ENCODE data around the gene SULT1B1.
A peak's percentile ranks its signal among the peaks of the same experiment; 100 is the strongest.

SULT1B1 gene

GRCh38 chr4:69714086-69714485, 46.3 kb downstream of the SULT1B1 start:
- H3K27me3 Mint-ChIP-seq = no peaks in the 10 kb centered on the region
- DNase-seq (ENCODE audit: low spot score in 2 of 2) (no peak), ATAC-seq (replicated peaks; ENCODE audit: extremely low read depth, poor library complexity, severe bottlenecking) (no peak)
- peaks cover 6% of the 10 kb centered on the region for H3K9me3 Mint-ChIP-seq
- H3K4me3 Mint-ChIP-seq = no peak overlapping the region
- no peaks in the 10 kb centered on the region for H3K36me3 Mint-ChIP-seq (ENCODE audit: insufficient read depth)
- H3K4me1 Mint-ChIP-seq = no peaks in the 10 kb centered on the region
- H3K27ac Mint-ChIP-seq (ENCODE audit: low read depth) = no peak overlapping the region

DNA sequence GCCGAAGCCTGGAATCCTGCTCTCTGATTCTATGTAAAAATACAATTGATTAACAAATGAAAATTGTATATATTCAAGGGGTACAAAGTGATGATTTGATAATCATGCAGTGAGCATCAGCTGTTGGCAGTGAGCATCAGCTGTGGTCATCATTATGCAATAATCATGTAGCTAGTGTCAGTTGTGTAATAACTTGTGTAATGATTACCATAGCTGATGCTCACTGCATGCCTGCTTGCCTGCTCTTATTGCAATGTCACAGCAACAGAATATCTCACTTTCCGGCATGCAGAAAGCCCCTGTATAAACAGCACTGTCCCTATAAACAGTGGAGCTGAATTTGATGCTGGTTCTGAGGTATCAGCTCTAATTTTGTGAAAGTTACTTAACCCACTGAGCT, 46.8 kb downstream of the SULT1B1 start:
- Mint-ChIP-seq H3K4me1 (no peaks in the 10 kb centered on the region), H3K4me3 (no peak overlapping the region), H3K27me3 (no peaks in the 10 kb centered on the region), H3K27ac (ENCODE audit: low read depth) (no peak overlapping the region), H3K36me3 (ENCODE audit: insufficient read depth) (no peaks in the 10 kb centered on the region), H3K9me3 (peaks cover 6% of the 10 kb centered on the region)
- DNase-seq (ENCODE audit: low spot score in 2 of 2) (no peak), ATAC-seq (replicated peaks; ENCODE audit: extremely low read depth, poor library complexity, severe bottlenecking) (peak; percentile 43)

GRCh38 chr4:69710580-69710979, 49.8 kb downstream of the SULT1B1 start:
- no peak for ATAC-seq (replicated peaks; ENCODE audit: extremely low read depth, poor library complexity, severe bottlenecking)
- DNase-seq (ENCODE audit: low spot score in 2 of 2) = no peak

DNA sequence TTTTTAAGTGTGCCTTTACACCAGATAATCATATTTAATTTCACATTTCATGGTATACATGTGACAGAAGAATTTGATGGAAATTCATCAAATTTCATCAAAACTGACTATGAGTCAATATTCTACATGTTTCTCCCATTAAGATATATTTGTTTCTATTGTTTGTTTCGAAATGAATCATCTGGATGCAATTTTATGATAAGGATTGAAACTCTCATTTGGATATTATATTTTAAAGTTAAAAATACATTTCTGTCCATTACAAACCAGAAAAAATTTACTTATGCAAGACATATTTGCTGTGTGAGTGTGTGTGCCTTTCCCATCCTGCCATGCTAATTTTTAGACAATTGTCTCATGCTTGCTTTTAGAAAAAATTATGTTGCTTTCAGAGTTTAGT, 52.2 kb downstream of the SULT1B1 start:
- Mint-ChIP-seq H3K4me1 (no peaks in the 10 kb centered on the region), H3K27me3 (no peaks in the 10 kb centered on the region), H3K4me3 (no peak overlapping the region), H3K36me3 (ENCODE audit: insufficient read depth) (no peaks in the 10 kb centered on the region), H3K9me3 (peaks cover 11% of the 10 kb centered on the region), H3K27ac (ENCODE audit: low read depth) (no peak overlapping the region)
- ATAC-seq (replicated peaks; ENCODE audit: extremely low read depth, poor library complexity, severe bottlenecking) = no peak
- DNase-seq (ENCODE audit: low spot score in 2 of 2) = no peak

More at GRCh38 chr4:69710580-69710979, 49.8 kb downstream of the SULT1B1 start:
- H3K27me3 Mint-ChIP-seq = no peaks in the 10 kb centered on the region
- H3K27ac Mint-ChIP-seq (ENCODE audit: low read depth) = no peak overlapping the region
- H3K9me3 Mint-ChIP-seq = peaks cover 11% of the 10 kb centered on the region
- H3K4me3 Mint-ChIP-seq = no peak overlapping the region
- no peaks in the 10 kb centered on the region for H3K4me1 Mint-ChIP-seq
- no peaks in the 10 kb centered on the region for H3K36me3 Mint-ChIP-seq (ENCODE audit: insufficient read depth)

DNA sequence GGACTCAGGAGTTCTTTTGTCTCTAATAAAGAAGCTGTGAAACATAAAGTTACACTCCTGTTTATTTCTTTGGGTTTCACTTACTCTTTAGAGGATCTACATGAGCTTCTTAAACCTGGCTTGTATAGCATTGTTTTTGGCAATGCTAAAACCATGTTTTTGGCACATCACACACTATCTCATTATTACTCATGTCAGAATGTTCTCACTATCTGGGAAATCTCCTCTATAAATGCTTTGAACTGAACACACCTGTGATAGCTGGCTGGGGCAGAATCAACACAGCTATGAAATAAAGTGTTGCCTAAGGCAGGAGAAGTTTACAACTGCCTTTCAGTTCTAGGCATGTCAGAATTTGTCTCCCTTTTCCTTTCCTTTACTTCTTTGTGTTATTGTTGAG, 52.6 kb downstream of the SULT1B1 start:
- ATAC-seq (replicated peaks; ENCODE audit: extremely low read depth, poor library complexity, severe bottlenecking) = no peak
- Mint-ChIP-seq H3K36me3 (ENCODE audit: insufficient read depth) (no peaks in the 10 kb centered on the region), H3K4me1 (no peaks in the 10 kb centered on the region), H3K27ac (ENCODE audit: low read depth) (no peak overlapping the region), H3K9me3 (peaks cover 11% of the 10 kb centered on the region), H3K4me3 (no peak overlapping the region), H3K27me3 (no peaks in the 10 kb centered on the region)
- DNase-seq (ENCODE audit: low spot score in 2 of 2) = no peak

DNA sequence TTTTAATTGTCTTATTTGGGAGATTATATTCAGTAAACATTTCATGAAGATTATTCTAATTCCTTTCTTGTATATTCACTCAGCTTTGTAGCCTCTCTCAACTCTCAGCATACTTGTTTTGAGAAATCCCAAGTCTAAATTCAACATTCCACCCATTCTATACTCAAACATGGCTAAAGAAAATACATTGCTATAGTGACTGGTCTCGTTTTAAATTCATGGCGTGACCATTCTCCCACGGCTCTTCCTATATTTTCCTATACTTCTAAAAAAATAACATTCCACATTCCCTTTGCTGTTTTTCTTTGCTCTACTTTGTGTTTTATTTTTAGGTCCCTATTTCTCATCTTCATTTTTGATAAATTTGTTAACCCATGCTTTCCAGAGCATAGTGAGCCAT, 58.2 kb downstream of the SULT1B1 start:
- H3K27me3 Mint-ChIP-seq = no peaks in the 10 kb centered on the region
- no peaks in the 10 kb centered on the region for H3K4me1 Mint-ChIP-seq
- peaks cover 5% of the 10 kb centered on the region for H3K9me3 Mint-ChIP-seq
- ATAC-seq (replicated peaks; ENCODE audit: extremely low read depth, poor library complexity, severe bottlenecking) (no peak), DNase-seq (ENCODE audit: low spot score in 2 of 2) (no peak)
- no peaks in the 10 kb centered on the region for H3K36me3 Mint-ChIP-seq (ENCODE audit: insufficient read depth)
- H3K27ac Mint-ChIP-seq (ENCODE audit: low read depth) = no peak overlapping the region
- H3K4me3 Mint-ChIP-seq = no peak overlapping the region

DNA sequence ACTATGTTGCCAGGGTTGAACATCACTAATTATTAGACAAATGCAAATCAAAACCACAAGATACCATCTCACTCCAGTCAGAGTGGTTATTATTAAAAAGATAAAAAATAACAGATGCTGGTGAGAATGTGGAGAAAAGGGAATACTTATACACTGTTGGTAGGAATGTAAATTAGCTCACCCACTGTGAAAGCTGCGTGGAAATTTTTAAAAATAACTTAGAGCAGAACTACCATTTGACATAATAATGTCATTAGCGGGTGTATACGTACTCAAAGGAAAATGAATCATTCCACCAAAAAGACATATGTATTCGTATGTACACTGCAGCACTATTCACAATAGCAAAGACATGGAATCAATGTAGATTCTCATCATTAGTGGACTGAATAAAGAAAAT, 58.7 kb downstream of the SULT1B1 start:
- no peak for DNase-seq (ENCODE audit: low spot score in 2 of 2)
- no peaks in the 10 kb centered on the region for H3K36me3 Mint-ChIP-seq (ENCODE audit: insufficient read depth)

GRCh38 chr4:69697536-69698242, 62.7 kb downstream of the SULT1B1 start:
- Mint-ChIP-seq H3K4me3 (no peak overlapping the region), H3K27ac (ENCODE audit: low read depth) (no peak overlapping the region), H3K4me1 (no peaks in the 10 kb centered on the region), H3K9me3 (no peaks in the 10 kb centered on the region), H3K27me3 (no peaks in the 10 kb centered on the region), H3K36me3 (ENCODE audit: insufficient read depth) (no peaks in the 10 kb centered on the region)
- DNase-seq (ENCODE audit: low spot score in 2 of 2) = no peak
- ATAC-seq (replicated peaks; ENCODE audit: extremely low read depth, poor library complexity, severe bottlenecking) = no peak

More for the DNA sequence above, 58.7 kb downstream of the SULT1B1 start:
- H3K4me3 Mint-ChIP-seq = no peak overlapping the region
- no peak overlapping the region for H3K27ac Mint-ChIP-seq (ENCODE audit: low read depth)
- no peaks in the 10 kb centered on the region for H3K27me3 Mint-ChIP-seq
- no peak for ATAC-seq (replicated peaks; ENCODE audit: extremely low read depth, poor library complexity, severe bottlenecking)
- no peaks in the 10 kb centered on the region for H3K4me1 Mint-ChIP-seq
- H3K9me3 Mint-ChIP-seq = peaks cover 2% of the 10 kb centered on the region

GRCh38 chr4:69689599-69689998, 70.8 kb downstream of the SULT1B1 start:
- ATAC-seq (replicated peaks; ENCODE audit: extremely low read depth, poor library complexity, severe bottlenecking) (no peak), DNase-seq (ENCODE audit: low spot score in 2 of 2) (no peak)
- H3K4me3 Mint-ChIP-seq = no peak overlapping the region
- no peak overlapping the region for H3K27ac Mint-ChIP-seq (ENCODE audit: low read depth)
- no peaks in the 10 kb centered on the region for H3K4me1 Mint-ChIP-seq
- no peaks in the 10 kb centered on the region for H3K27me3 Mint-ChIP-seq
- H3K36me3 Mint-ChIP-seq (ENCODE audit: insufficient read depth) = no peaks in the 10 kb centered on the region
- no peaks in the 10 kb centered on the region for H3K9me3 Mint-ChIP-seq

GRCh38 chr4:69684804-69685203, 75.6 kb downstream of the SULT1B1 start:
- H3K36me3 Mint-ChIP-seq (ENCODE audit: insufficient read depth) = no peaks in the 10 kb centered on the region
- H3K27ac Mint-ChIP-seq (ENCODE audit: low read depth) = no peak overlapping the region
- no peaks in the 10 kb centered on the region for H3K9me3 Mint-ChIP-seq
- no peak overlapping the region for H3K4me3 Mint-ChIP-seq
- H3K27me3 Mint-ChIP-seq = no peaks in the 10 kb centered on the region
- ATAC-seq (replicated peaks; ENCODE audit: extremely low read depth, poor library complexity, severe bottlenecking) (no peak), DNase-seq (ENCODE audit: low spot score in 2 of 2) (no peak)
- no peaks in the 10 kb centered on the region for H3K4me1 Mint-ChIP-seq

Measured in central memory CD8-positive, alpha-beta T cell (primary cell).